ENCODE results near the gene SYNGR4. TPM values are rescaled to one million over a fixed set of nuclear protein-coding genes. Genes with fewer than 3 reads are reported as not detected.

Gene SYNGR4
- total and polyA plus RNA-seq, 8 donors: not detected

DNA sequence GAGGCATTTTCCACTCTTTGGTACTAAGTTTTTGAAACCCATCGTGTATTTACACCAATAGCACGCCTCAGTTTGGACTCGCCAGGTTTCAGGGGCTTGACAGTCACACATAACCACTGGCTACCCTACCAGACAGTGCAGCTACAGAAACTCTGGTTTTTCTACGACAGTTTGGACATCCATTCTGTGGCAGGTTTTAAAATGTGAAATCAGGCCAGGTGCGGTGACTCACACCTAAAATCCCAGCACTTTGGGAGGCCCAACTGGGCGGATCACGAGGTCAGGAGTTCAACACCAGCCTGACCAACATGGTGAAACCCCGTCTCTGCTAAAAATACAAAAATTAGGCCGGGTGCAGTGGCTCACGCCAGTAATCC lies 14.0 kb downstream of the SYNGR4 start:
- intact Hi-C loops (cut with DNase I; ENCODE audit: low total_unique reads): no loop called here
- peaks cover 11 to 33% (median 23%) of the 10 kb centered on the region in 4 donors for H3K36me3 ChIP-seq
- no peaks in the 10 kb centered on the region for H3K9me3 ChIP-seq
- no peak for TF ChIP-seq EP300 (IDR thresholded peaks at IDR 0.05)
- TF ChIP-seq, protein P1, sequence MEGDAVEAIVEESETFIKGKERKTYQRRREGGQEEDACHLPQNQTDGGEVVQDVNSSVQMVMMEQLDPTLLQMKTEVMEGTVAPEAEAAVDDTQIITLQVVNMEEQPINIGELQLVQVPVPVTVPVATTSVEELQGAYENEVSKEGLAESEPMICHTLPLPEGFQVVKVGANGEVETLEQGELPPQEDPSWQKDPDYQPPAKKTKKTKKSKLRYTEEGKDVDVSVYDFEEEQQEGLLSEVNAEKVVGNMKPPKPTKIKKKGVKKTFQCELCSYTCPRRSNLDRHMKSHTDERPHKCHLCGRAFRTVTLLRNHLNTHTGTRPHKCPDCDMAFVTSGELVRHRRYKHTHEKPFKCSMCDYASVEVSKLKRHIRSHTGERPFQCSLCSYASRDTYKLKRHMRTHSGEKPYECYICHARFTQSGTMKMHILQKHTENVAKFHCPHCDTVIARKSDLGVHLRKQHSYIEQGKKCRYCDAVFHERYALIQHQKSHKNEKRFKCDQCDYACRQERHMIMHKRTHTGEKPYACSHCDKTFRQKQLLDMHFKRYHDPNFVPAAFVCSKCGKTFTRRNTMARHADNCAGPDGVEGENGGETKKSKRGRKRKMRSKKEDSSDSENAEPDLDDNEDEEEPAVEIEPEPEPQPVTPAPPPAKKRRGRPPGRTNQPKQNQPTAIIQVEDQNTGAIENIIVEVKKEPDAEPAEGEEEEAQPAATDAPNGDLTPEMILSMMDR (IDR thresholded peaks at IDR 0.05): no peak
- TF ChIP-seq POLR2A (IDR thresholded peaks at IDR 0.05): no peak
- no peak for TF ChIP-seq POLR2AphosphoS5 (IDR thresholded peaks at IDR 0.05)
- H3K27me3 ChIP-seq: no peaks in the 10 kb centered on the region
- H3K4me3 ChIP-seq: no peak overlapping the region
- no peak for DNase-seq
- no peaks in the 10 kb centered on the region for H3K4me1 ChIP-seq
- no peak overlapping the region for H3K27ac ChIP-seq
- WGBS, 5 donors: 86 to 92% (median 92%) methylated on average over 9 to 10 of the region's 10 CpGs

DNA sequence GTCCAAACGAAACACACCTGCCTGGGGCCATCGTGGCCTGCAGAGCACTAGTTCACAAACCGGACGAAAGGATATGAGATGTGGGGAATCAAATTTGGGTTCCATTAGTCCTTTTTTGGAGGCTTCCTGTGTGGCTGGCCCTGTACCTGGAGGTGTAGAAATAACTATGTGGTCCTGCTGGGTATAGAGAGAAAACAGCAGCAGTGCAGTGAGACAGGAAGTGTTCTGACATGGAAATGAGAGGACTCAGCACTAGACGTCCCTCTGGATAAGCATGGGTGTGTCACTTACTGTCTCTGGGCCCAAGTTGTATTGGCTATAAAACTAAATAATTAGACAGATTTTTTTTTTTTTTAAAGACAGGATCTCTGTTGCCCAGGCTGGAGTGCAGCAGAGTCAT lies 14.9 kb downstream of the SYNGR4 start:
- Histone ChIP-seq H3K4me3 (no peak overlapping the region), H3K4me1 (no peaks in the 10 kb centered on the region), H3K27me3 (no peaks in the 10 kb centered on the region), H3K27ac (no peak overlapping the region), H3K36me3 (peaks cover 20 to 41% (median 32%) of the 10 kb centered on the region in 4 donors), H3K9me3 (no peaks in the 10 kb centered on the region)
- 73 to 77% (median 75%) methylated on average over 5 of the region's 5 CpGs for WGBS, 5 donors
- DNase-seq: no peak
- TF ChIP-seq EP300 (IDR thresholded peaks at IDR 0.05): no peak
- TF ChIP-seq POLR2A (IDR thresholded peaks at IDR 0.05): no peak
- TF ChIP-seq, protein P1 (IDR thresholded peaks at IDR 0.05): no peak
- intact Hi-C loops (cut with DNase I; ENCODE audit: low total_unique reads): no loop called here

DNA sequence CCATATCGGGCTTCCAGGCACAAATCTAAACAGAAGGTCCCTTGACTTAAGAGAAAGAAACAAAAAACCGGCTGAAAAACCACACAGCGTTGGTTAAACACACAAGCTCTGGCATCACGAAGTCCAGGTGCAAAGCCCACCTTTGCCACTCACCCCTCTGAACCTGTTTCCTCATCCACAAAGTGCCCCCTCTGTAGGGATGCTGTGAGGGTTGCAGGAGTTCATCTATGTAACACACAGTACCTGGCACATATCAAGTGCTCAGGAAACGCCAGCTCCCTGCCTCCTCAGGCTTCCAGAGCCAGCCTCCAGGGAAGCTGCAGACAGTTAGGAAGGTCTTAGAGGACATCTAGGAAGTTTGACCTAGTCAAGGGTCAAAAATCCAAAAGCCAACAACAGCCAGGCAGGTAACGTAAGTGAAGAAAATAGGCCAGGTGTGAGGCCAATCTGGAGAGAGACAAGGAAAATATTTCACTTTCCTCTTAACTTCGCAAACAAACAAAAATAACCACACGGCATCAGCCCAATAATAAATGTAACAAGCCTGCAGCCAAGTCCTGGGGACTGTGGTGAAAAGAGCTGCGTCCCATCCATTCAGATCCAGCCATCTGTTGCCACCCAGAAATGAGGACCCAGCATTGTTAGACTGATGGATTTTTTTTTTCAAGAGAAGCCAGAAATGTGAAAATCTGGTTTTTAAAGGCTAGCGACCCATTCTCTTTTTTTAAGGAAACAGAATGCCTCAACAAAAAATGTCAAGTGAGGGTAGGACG lies 17.2 kb downstream of the SYNGR4 start:
- Histone ChIP-seq H3K27me3 (no peaks in the 10 kb centered on the region), H3K4me1 (no peaks in the 10 kb centered on the region), H3K36me3 (peaks cover 42 to 64% (median 55%) of the 10 kb centered on the region in 4 donors), H3K9me3 (no peaks in the 10 kb centered on the region), H3K4me3 (no peak overlapping the region), H3K27ac (no peak overlapping the region)
- no peak for DNase-seq
- WGBS, 5 donors: 82 to 85% (median 83%) methylated on average over 11 of the region's 11 CpGs
- intact Hi-C loops (cut with DNase I; ENCODE audit: low total_unique reads): no loop called here
- TF ChIP-seq, protein P1 (IDR thresholded peaks at IDR 0.05): no peak
- TF ChIP-seq POLR2AphosphoS5 (IDR thresholded peaks at IDR 0.05) (no peak), POLR2A (IDR thresholded peaks at IDR 0.05) (no peak), EP300 (IDR thresholded peaks at IDR 0.05) (no peak)

DNA sequence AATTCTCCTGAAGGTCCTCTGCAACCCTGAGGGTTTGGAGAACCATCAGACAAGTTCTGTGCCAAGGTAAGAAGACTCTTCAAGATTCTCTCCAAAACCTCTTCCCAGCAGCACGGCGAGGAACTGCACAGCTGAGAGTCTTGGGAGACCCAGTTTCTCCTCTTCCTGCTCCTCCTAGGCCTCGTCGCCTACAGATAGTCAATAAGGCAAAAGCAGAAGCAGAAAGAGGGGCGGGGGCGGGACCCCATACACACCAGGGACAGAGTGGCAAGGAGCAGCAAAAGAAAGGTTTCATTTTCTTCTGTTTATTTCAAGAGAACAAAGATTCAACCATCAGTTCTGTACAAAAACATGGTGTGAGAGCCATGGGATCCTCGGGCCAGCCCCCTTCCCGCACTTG lies 18.1 kb downstream of the SYNGR4 start:
- Histone ChIP-seq H3K4me1 (no peaks in the 10 kb centered on the region), H3K36me3 (peaks cover 45 to 74% (median 64%) of the 10 kb centered on the region in 4 donors), H3K27me3 (no peaks in the 10 kb centered on the region), H3K27ac (no peak overlapping the region), H3K4me3 (no peak overlapping the region), H3K9me3 (no peaks in the 10 kb centered on the region)
- DNase-seq: no peak
- WGBS, 5 donors: 91 to 95% (median 95%) methylated on average over 8 of the region's 8 CpGs
- intact Hi-C loops (cut with DNase I; ENCODE audit: low total_unique reads): no loop called here
- TF ChIP-seq EP300 (IDR thresholded peaks at IDR 0.05) (no peak), POLR2AphosphoS5 (IDR thresholded peaks at IDR 0.05) (no peak)
- TF ChIP-seq, protein P1 (IDR thresholded peaks at IDR 0.05): no peak
